Common myeloid progenitor, CD34-positive (primary cell): ENCODE data around the gene MAU2.

Source experiments
- CTCF ChIA-PET: fragments of 350-600 bp; sonication (Branson Sonifier 250); formaldehyde crosslinking; loops from one replicate; lab custom pipeline; 2021; ENCODE audit warnings: antibody characterized with exemption; lab: Charles Lee
- POLR2A ChIA-PET: fragments of 350-600 bp; sonication (Branson Sonifier 250); formaldehyde crosslinking; loops from one replicate; lab custom pipeline; 2021; ENCODE audit warnings: antibody characterized with exemption; lab: Charles Lee
- DNase-seq, 3 donors: peaks; one replicate each; pipeline versions ENCODE4 v3.0.0 to v3.0.0-alpha.2; 2013
- H3K27ac ChIP-seq, 2 experiments: 1 replicate in 1 of 2; 2 replicates in 1 of 2; pipeline ENCODE4 v1.7.0; 2013; ENCODE audit warnings: inconsistent platforms in 2 of 2, low read length in 2 of 2, mild to moderate bottlenecking in 2 of 2, low read depth in 1 of 2, moderate library complexity in 1 of 2; ENCODE audit not compliant: severe bottlenecking in 2 of 2, insufficient read depth in 1 of 2, poor library complexity in 1 of 2
- H3K27me3 ChIP-seq, 5 experiments: replicated peaks in 2 of 5; 1 replicate in 3 of 5; 2 replicates in 2 of 5; pipeline versions ENCODE4 v1.6.1 to v1.7.0; 2013; ENCODE audit warnings: low read length in 4 of 5, mild to moderate bottlenecking in 2 of 5, moderate library complexity in 2 of 5, inconsistent platforms in 1 of 5; ENCODE audit not compliant: insufficient read depth in 5 of 5, control insufficient read depth in 4 of 5
- H3K36me3 ChIP-seq, 4 experiments: 1 replicate in 2 of 4; 2 replicates in 2 of 4; pipeline versions ENCODE4 v1.6.1 to v1.7.0; 2013; ENCODE audit warnings: low read length in 3 of 4, control low read depth in 1 of 4, mild to moderate bottlenecking in 1 of 4; ENCODE audit not compliant: control insufficient read depth in 4 of 4, insufficient read depth in 4 of 4
- H3K4me1 ChIP-seq, 4 experiments: 1 replicate in 3 of 4; 2 replicates in 1 of 4; pipeline versions ENCODE4 v1.6.1 to v1.7.1; 2013; ENCODE audit warnings: low read length in 3 of 4, mild to moderate bottlenecking in 3 of 4, control low read depth in 1 of 4, inconsistent platforms in 1 of 4, moderate library complexity in 1 of 4; ENCODE audit not compliant: control insufficient read depth in 4 of 4, insufficient read depth in 4 of 4; ENCODE audit errors: control extremely low read depth in 1 of 4
- H3K4me3 ChIP-seq, 7 experiments: 1 replicate in 4 of 7; 2 replicates in 3 of 7; pipeline versions ENCODE4 v1.5.1 to v1.7.0; 2013; ENCODE audit warnings: mild to moderate bottlenecking in 7 of 7, low read length in 6 of 7, moderate library complexity in 6 of 7, inconsistent platforms in 2 of 7, low read depth in 2 of 7, control low read depth in 1 of 7; ENCODE audit not compliant: insufficient read depth in 4 of 7, control insufficient read depth in 1 of 7; ENCODE audit errors: extremely low read depth in 1 of 7
- H3K9me3 ChIP-seq, 5 experiments: 1 replicate in 4 of 5; 2 replicates in 1 of 5; pipeline versions ENCODE4 v1.6.1 to v1.7.1; 2013; ENCODE audit warnings: low read length in 4 of 5, mild to moderate bottlenecking in 2 of 5, inconsistent platforms in 1 of 5, low read depth in 1 of 5, moderate library complexity in 1 of 5; ENCODE audit not compliant: control insufficient read depth in 4 of 5, insufficient read depth in 2 of 5; ENCODE audit errors: control extremely low read depth in 1 of 5
- WGBS: methylation state at CpG from one replicate; pipeline ENCODE4 v1.1.5; 2013; ENCODE audit not compliant: insufficient coverage; 5-methylcytosine and 5-hydroxymethylcytosine counted together

MAU2 gene

GRCh38 chr19:19361075-19361594, 40.5 kb downstream of the MAU2 start:
- no peak overlapping the region for H3K4me3 ChIP-seq
- H3K4me1 ChIP-seq, result peaks cover 4 to 13% (median 7%) of the 10 kb centered on the region in 4 experiments
- no peaks in the 10 kb centered on the region for H3K27me3 ChIP-seq
- no peaks in the 10 kb centered on the region for H3K9me3 ChIP-seq
- POLR2A ChIA-PET, result no interaction called here
- DNase-seq, result peak; percentile 79 to 89 (median 84)
- no peak overlapping the region for H3K27ac ChIP-seq
- CTCF ChIA-PET, result interaction anchor here (1.0 to 10.6 kb wide), 6 partner anchors 10 to 128 kb away, joined by 3 to 174 read pairs (median 6); partner anchors contain the start of gene GATAD2A
- WGBS, result 26% methylated on average over 12 of the region's 14 CpGs
- peaks cover 3 to 20% (median 9%) of the 10 kb centered on the region in 4 experiments for H3K36me3 ChIP-seq

GRCh38 chr19:19362075-19362474, 41.4 kb downstream of the MAU2 start:
- Histone ChIP-seq H3K27ac (no peak overlapping the region), H3K36me3 (peaks cover 0 to 10% (median 4%) of the 10 kb centered on the region in 4 experiments), H3K4me1 (peaks cover 4 to 18% (median 11%) of the 10 kb centered on the region in 4 experiments), H3K9me3 (no peaks in the 10 kb centered on the region), H3K4me3 (no peak overlapping the region), H3K27me3 (no peaks in the 10 kb centered on the region)
- ChIA-PET CTCF (interaction anchor here (0.9 to 10.6 kb wide), 10 partner anchors 9 to 127 kb away, joined by 3 to 174 read pairs (median 5); partner anchors contain the start of gene GATAD2A), POLR2A (no interaction called here)
- DNase-seq, result no peak
- 96% methylated on average over 3 of the region's 4 CpGs for WGBS

- Histone ChIP-seq H3K27me3 (no peaks in the 10 kb centered on the region), H3K27ac (no peak overlapping the region), H3K4me3 (peak overlapping the region in 2 of 7 experiments; percentile 22 to 28), H3K36me3 (no peaks in the 10 kb centered on the region), H3K4me1 (peaks cover 4 to 15% (median 11%) of the 10 kb centered on the region in 4 experiments), H3K9me3 (no peaks in the 10 kb centered on the region)
- ChIA-PET CTCF (interaction anchor here (0.7 to 10.6 kb wide), 14 partner anchors 8 to 148 kb away, joined by 3 to 174 read pairs (median 4); no protein-coding TSS in a partner anchor), POLR2A (no interaction called here)
- DNase-seq, result peak; percentile 54 to 65 (median 61)
- WGBS, result 49% methylated on average over 11 of the region's 18 CpGs
Measured at GRCh38 chr19:19366434-19367396, 46.1 kb downstream of the MAU2 start.

- H3K4me3 ChIP-seq, result no peak overlapping the region
- ChIA-PET POLR2A (no interaction called here), CTCF (interaction anchor here (1.1 to 10.6 kb wide), 8 partner anchors 10 to 147 kb away, joined by 3 to 174 read pairs (median 4); no protein-coding TSS in a partner anchor)
- no peak overlapping the region for H3K27ac ChIP-seq
- no peaks in the 10 kb centered on the region for H3K36me3 ChIP-seq
- WGBS, result 96% methylated on average over 7 of the region's 7 CpGs
- no peak for DNase-seq
- no peaks in the 10 kb centered on the region for H3K27me3 ChIP-seq
- no peaks in the 10 kb centered on the region for H3K9me3 ChIP-seq
- H3K4me1 ChIP-seq, result peaks cover 4 to 23% (median 20%) of the 10 kb centered on the region in 4 experiments
Measured at GRCh38 chr19:19368087-19368486, 47.5 kb downstream of the MAU2 start.

- ChIA-PET POLR2A (no interaction called here), CTCF (interaction anchor here (0.7 to 1.5 kb wide), 3 partner anchors 9 to 119 kb away, joined by 3 to 6 read pairs (median 3); no protein-coding TSS in a partner anchor)
- H3K4me1 ChIP-seq, result peaks cover 0 to 27% (median 17%) of the 10 kb centered on the region in 4 experiments
- no peaks in the 10 kb centered on the region for H3K36me3 ChIP-seq
- H3K27me3 ChIP-seq, result no peaks in the 10 kb centered on the region
- H3K9me3 ChIP-seq, result no peaks in the 10 kb centered on the region
- no peak overlapping the region for H3K27ac ChIP-seq
- no peak overlapping the region for H3K4me3 ChIP-seq
- no peak for DNase-seq
- 96% methylated on average over 8 of the region's 8 CpGs for WGBS
Measured at GRCh38 chr19:19371059-19371458, 50.4 kb downstream of the MAU2 start.

- Histone ChIP-seq H3K4me1 (peaks cover 0 to 27% (median 15%) of the 10 kb centered on the region in 4 experiments), H3K4me3 (peak overlapping the region in 4 of 7 experiments; percentile 27 to 59 (median 46)), H3K9me3 (no peaks in the 10 kb centered on the region), H3K27ac (peak overlapping the region in 1 of 2 experiments; percentile 66), H3K36me3 (no peaks in the 10 kb centered on the region), H3K27me3 (no peaks in the 10 kb centered on the region)
- ChIA-PET CTCF (interaction anchor here (0.5 to 3.2 kb wide), 11 partner anchors 8 to 136 kb away, joined by 3 to 12 read pairs (median 4); partner anchors contain the start of gene GATAD2A), POLR2A (interaction anchor here (0.8 kb wide), 1 partner anchor 12 kb away, joined by 3 read pairs; no protein-coding TSS in a partner anchor)
- 30% methylated on average over 7 of the region's 8 CpGs for WGBS
- peak; percentile 64 to 84 (median 79) for DNase-seq
Measured at GRCh38 chr19:19372656-19373416, 52.2 kb downstream of the MAU2 start.
